Endothelial cell of umbilical vein (primary cell): ENCODE results near the gene GPR146. TPM values are rescaled to one million over a fixed set of nuclear protein-coding genes. Genes with fewer than 3 reads are reported as not detected.

Experiments used
- BruUV-seq: library from RNA; stranded (reverse); fragments of 400-500 nt; replicated peaks from 2 replicates; lab custom pipeline; 2021; lab: Mats Ljungman, UMichigan
- CTCF ChIA-PET: fragments of 300-600, 350-600 bp; sonication (Branson Sonifier 250); formaldehyde crosslinking; loops from one replicate; lab custom pipeline; 2021; ENCODE audit warnings: antibody characterized with exemption, inconsistent platforms; lab: Charles Lee
- POLR2A ChIA-PET: fragments of 300-600, 350-600 bp; sonication (Branson Sonifier 250); formaldehyde crosslinking; loops from one replicate; lab custom pipeline; 2021; ENCODE audit warnings: antibody characterized with exemption, inconsistent platforms; lab: Charles Lee
- DNase-seq: peaks from one replicate; pipeline ENCODE4 v3.0.0-alpha.2; 2011; ENCODE audit warnings: low read depth, low spot score
- FAIRE-seq: peaks from 2 replicates; lab custom pipeline; 2011; peaks lifted over from hg19 to GRCh38; lab: Jason Lieb, UNC
- H2AFZ ChIP-seq: 2 replicates; pipeline ENCODE4 v1.6.0; 2012; ENCODE audit warnings: low read depth, low read length, control low read depth, inconsistent platforms
- H3K27ac ChIP-seq: 2 replicates; pipeline ENCODE4 v1.5.1; 2011; ENCODE audit warnings: low read depth, mild to moderate bottlenecking, control low read depth, low read length, moderate library complexity; ENCODE audit not compliant: insufficient read depth
- H3K27me3 ChIP-seq, 2 experiments: 2 replicates each; pipeline versions ENCODE4 v1.6.0 to v1.6.1; 2011; ENCODE audit warnings: low read length in 2 of 2, mixed read lengths in 1 of 2; ENCODE audit not compliant: control insufficient read depth in 2 of 2, insufficient read depth in 2 of 2
- H3K36me3 ChIP-seq, 2 experiments: 2 replicates in 1 of 2; 3 replicates in 1 of 2; pipeline ENCODE4 v1.5.1; 2011; ENCODE audit warnings: low read length in 2 of 2, mild to moderate bottlenecking in 1 of 2, moderate library complexity in 1 of 2; ENCODE audit not compliant: control insufficient read depth in 2 of 2, insufficient read depth in 2 of 2; ENCODE audit errors: extremely low read depth in 1 of 2
- H3K4me1 ChIP-seq: 3 replicates; pipeline ENCODE4 v1.5.1; 2011; ENCODE audit warnings: mild to moderate bottlenecking, low read length; ENCODE audit not compliant: control insufficient read depth, insufficient read depth; ENCODE audit errors: extremely low read depth
- H3K4me2 ChIP-seq: 2 replicates; pipeline ENCODE4 v1.6.1; 2011; ENCODE audit warnings: low read length, control low read depth, mixed read lengths; ENCODE audit not compliant: insufficient read depth
- H3K4me3 ChIP-seq, 3 experiments: fragments of 200-600 bp in 1 of 3; sonication (generic), shearing (Covaris generic) in 1 of 3; replicated peaks in 1 of 3; 2 replicates each; pipeline ENCODE4 v1.5.1; 2011 to 2016; ENCODE audit warnings: control low read depth in 3 of 3, low read length in 3 of 3, mild to moderate bottlenecking in 2 of 3, inconsistent platforms in 1 of 3, low read depth in 1 of 3, moderate library complexity in 1 of 3; ENCODE audit not compliant: insufficient read depth in 1 of 3
- H3K79me2 ChIP-seq: 2 replicates; pipeline ENCODE4 v1.6.0; 2012; ENCODE audit warnings: low read length, inconsistent platforms; ENCODE audit not compliant: control insufficient read depth, insufficient read depth
- H3K9ac ChIP-seq: replicated peaks from 2 replicates; pipeline ENCODE3; 2011; ENCODE audit warnings: low read length, control low read depth; ENCODE audit not compliant: insufficient read depth; ENCODE audit errors: extremely low read depth
- H3K9me1 ChIP-seq: replicated peaks from 3 replicates; pipeline ENCODE4 v1.6.0; 2011; ENCODE audit warnings: mild to moderate bottlenecking, low read length; ENCODE audit not compliant: control insufficient read depth, insufficient read depth; ENCODE audit errors: extremely low read depth
- H3K9me3 ChIP-seq: replicated peaks from 2 replicates; pipeline ENCODE4 v1.5.1; 2012; ENCODE audit warnings: low read length, inconsistent platforms; ENCODE audit not compliant: control insufficient read depth, insufficient read depth
- H4K20me1 ChIP-seq: replicated peaks from 2 replicates; pipeline ENCODE3; 2011; ENCODE audit warnings: mild to moderate bottlenecking, low read length; ENCODE audit not compliant: control insufficient read depth, insufficient read depth; ENCODE audit errors: extremely low read depth
- CTCF ChIP-seq, 2 donors: IDR thresholded peaks; 1 replicate in 1 of 2; 2 replicates in 1 of 2; pipeline ENCODE4 v1.5.1; 2011; ENCODE audit warnings: low read length in 2 of 2, mild to moderate bottlenecking in 2 of 2, moderate library complexity in 2 of 2, control low read depth in 1 of 2, inconsistent platforms in 1 of 2, low read depth in 1 of 2; ENCODE audit not compliant: insufficient read depth in 1 of 2; ENCODE audit errors: extremely low read depth in 1 of 2
- EZH2 ChIP-seq: IDR thresholded peaks from 2 replicates; pipeline ENCODE4 v1.6.1; 2012; ENCODE audit warnings: borderline replicate concordance, low read depth, mild to moderate bottlenecking, moderate library complexity, low read length, inconsistent platforms; ENCODE audit not compliant: severe bottlenecking
- FOS ChIP-seq: IDR thresholded peaks from 2 replicates; pipeline ENCODE4 v1.6.1; 2011; ENCODE audit warnings: mild to moderate bottlenecking, low read length, moderate library complexity, borderline replicate concordance; ENCODE audit not compliant: insufficient read depth
- GATA2 ChIP-seq: IDR thresholded peaks from 2 replicates; pipeline ENCODE4 v1.7.0; 2011; ENCODE audit warnings: low read depth, mild to moderate bottlenecking, moderate library complexity, mixed read lengths, low read length; ENCODE audit not compliant: insufficient read length, insufficient read depth
- JUN ChIP-seq: IDR thresholded peaks from 2 replicates; pipeline ENCODE4 v1.6.1; 2011; ENCODE audit warnings: borderline replicate concordance, low read depth; ENCODE audit not compliant: insufficient read length, insufficient read depth
- MYC ChIP-seq: IDR thresholded peaks from one replicate; pipeline ENCODE4 v1.6.1; 2011; ENCODE audit warnings: mild to moderate bottlenecking, low read depth, low read length
- POLR2A ChIP-seq: IDR thresholded peaks from 2 replicates; pipeline ENCODE4 v1.6.1; 2012; ENCODE audit warnings: low read depth, mild to moderate bottlenecking, control low read depth, low read length
- POLR2AphosphoS5 ChIP-seq: IDR thresholded peaks from 2 replicates; pipeline ENCODE4 v1.6.1; 2012; ENCODE audit warnings: low read depth, mild to moderate bottlenecking, control low read depth, low read length, moderate library complexity; ENCODE audit not compliant: insufficient read depth
- dilution Hi-C: fragments of 300-500 bp; cut with MboI; formaldehyde crosslinking; loops from one replicate; pipeline ENCODE4 v1.15.0; 2019; ENCODE audit warnings: low sequenced_read_pairs; ENCODE audit not compliant: extremely low pct_ligation_motif_present
- intact Hi-C: fragments of 100-400 bp; cut with micrococcal nuclease; formaldehyde crosslinking; loops from one replicate; pipeline ENCODE4 v1.10.0; 2022
- polyA plus RNA-seq, 4 experiments: library from polyadenylated mRNA; depleted of rRNA in 3 of 4; stranded (reverse) in 3 of 4; unstranded in 1 of 4; fragments of >200 nt; gene quantifications; 2 replicates each; pipeline versions ENCODE4 v1.2.1 to v1.2.3, GENCODE V29; 2011 to 2012; ENCODE audit warnings: missing spikeins in 1 of 4
- total RNA-seq: library from RNA; stranded (reverse); gene quantifications from 2 replicates; pipeline ENCODE4 v1.2.3, GENCODE V29; 2021
- TF ChIP-seq, protein P1 (sequence below): IDR thresholded peaks from 2 replicates; pipeline ENCODE4 v1.6.1; 2011; ENCODE audit not compliant: insufficient read depth, insufficient read length

Gene GPR146
- total and polyA plus RNA-seq, 2 donors (not counting 3 experiments of a cell fraction or from before 2014, with no cell fraction given): 18.5 to 44.8 TPM

DNA sequence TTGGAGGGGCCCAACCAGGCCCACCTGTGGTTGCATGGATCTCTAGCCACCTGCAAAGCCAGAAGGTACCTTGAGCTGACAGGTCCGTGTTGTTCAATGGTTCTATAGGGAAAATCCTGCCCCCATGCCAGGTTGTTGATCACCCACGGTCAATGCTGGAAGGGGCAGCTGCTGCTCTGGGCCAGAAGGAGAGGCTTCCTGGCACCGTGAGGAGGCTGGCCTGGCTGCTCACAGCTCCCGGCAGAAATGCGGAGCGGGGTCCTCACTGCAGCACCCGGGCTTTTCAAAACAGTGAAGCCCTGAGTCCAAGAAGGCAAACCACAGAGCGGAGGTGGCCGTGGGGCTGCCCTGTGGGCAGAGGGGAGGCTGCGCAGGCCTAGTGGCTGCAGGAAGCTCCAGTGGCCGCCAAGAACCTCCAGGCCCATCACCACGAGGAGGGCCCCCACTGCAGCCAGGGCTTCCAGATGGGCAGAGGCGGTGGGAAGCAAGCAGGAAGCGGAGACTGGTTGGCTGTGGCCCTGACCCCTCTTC lies 25.0 kb upstream of the GPR146 start:
- H4K20me1 ChIP-seq: no peaks in the 10 kb centered on the region
- H3K27me3 ChIP-seq: no peaks in the 10 kb centered on the region
- no peaks in the 10 kb centered on the region for H3K36me3 ChIP-seq
- TF ChIP-seq EZH2 (no peak), FOS (no peak), JUN (no peak), GATA2 (no peak), POLR2AphosphoS5 (no peak), CTCF (IDR thresholded peaks at IDR 0.05; ENCODE audit: extremely low read depth in 1 of 2, insufficient read depth in 1 of 2, low read depth in 1 of 2, low read length in 2 of 2) (no peak), MYC (no peak), POLR2A (no peak)
- TF ChIP-seq, protein P1, sequence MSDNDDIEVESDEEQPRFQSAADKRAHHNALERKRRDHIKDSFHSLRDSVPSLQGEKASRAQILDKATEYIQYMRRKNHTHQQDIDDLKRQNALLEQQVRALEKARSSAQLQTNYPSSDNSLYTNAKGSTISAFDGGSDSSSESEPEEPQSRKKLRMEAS: no peak
- no peaks in the 10 kb centered on the region for H3K9me1 ChIP-seq
- peaks cover 6% of the 10 kb centered on the region for H3K79me2 ChIP-seq
- H2AFZ ChIP-seq: no peak overlapping the region
- DNase-seq (no peak), FAIRE-seq (no peak)
- H3K9ac ChIP-seq: no peak overlapping the region
- CTCF ChIA-PET: interaction anchor here (5.5 kb wide), 1 partner anchor 46 kb away, joined by 46 read pairs; no protein-coding TSS in a partner anchor
- dilution Hi-C loops (no loop called here), intact Hi-C loops (no loop called here)
- no peaks in the 10 kb centered on the region for H3K4me1 ChIP-seq
- no TSS peak for BruUV-seq
- H3K4me2 ChIP-seq: no peak overlapping the region
- no peaks in the 10 kb centered on the region for H3K9me3 ChIP-seq
- no peak overlapping the region for H3K4me3 ChIP-seq
- no peak overlapping the region for H3K27ac ChIP-seq
- POLR2A ChIA-PET: no interaction called here
